ENCODE data around the gene ECI1.

The ECI1 gene

GRCh38 chr16:2251296-2252111, at the start of gene ECI1:
ECI1 (minus strand) TSS chr16:2251587; CDS start chr16:2251566, 21 bp downstream.
- in situ Hi-C loops (cut with HindIII; ENCODE audit: low sequenced_read_pairs) = no loop called here

- in situ Hi-C loops (cut with HindIII; ENCODE audit: low sequenced_read_pairs) = no loop called here
Measured at GRCh38 chr16:2299915-2300192, 48.5 kb upstream of the ECI1 start.

GRCh38 chr16:2299121-2299914, 47.9 kb upstream of the ECI1 start:
- in situ Hi-C loops (cut with HindIII; ENCODE audit: low sequenced_read_pairs) = no loop called here

- in situ Hi-C loops (cut with HindIII; ENCODE audit: low sequenced_read_pairs) = no loop called here
Measured at GRCh38 chr16:2298621-2299020, 47.2 kb upstream of the ECI1 start.

- in situ Hi-C loops (cut with HindIII; ENCODE audit: low sequenced_read_pairs) = no loop called here
Measured at GRCh38 chr16:2297506-2297860, 46.1 kb upstream of the ECI1 start.

- in situ Hi-C loops (cut with HindIII; ENCODE audit: low sequenced_read_pairs) = no loop called here
Measured at GRCh38 chr16:2296661-2297505, 45.5 kb upstream of the ECI1 start.

- in situ Hi-C loops (cut with HindIII; ENCODE audit: low sequenced_read_pairs) = no loop called here
Measured at GRCh38 chr16:2295056-2295798, 43.8 kb upstream of the ECI1 start.

GRCh38 chr16:2292221-2292620, 40.8 kb upstream of the ECI1 start:
- in situ Hi-C loops (cut with HindIII; ENCODE audit: low sequenced_read_pairs) = no loop called here

GRCh38 chr16:2289282-2289681, 37.9 kb upstream of the ECI1 start:
- in situ Hi-C loops (cut with HindIII; ENCODE audit: low sequenced_read_pairs) = no loop called here

- in situ Hi-C loops (cut with HindIII; ENCODE audit: low sequenced_read_pairs) = no loop called here
Measured at GRCh38 chr16:2288726-2289125, 37.3 kb upstream of the ECI1 start.

- in situ Hi-C loops (cut with HindIII; ENCODE audit: low sequenced_read_pairs) = no loop called here
Measured at GRCh38 chr16:2287916-2288547, 36.6 kb upstream of the ECI1 start.

GRCh38 chr16:2286550-2286949, 35.2 kb upstream of the ECI1 start:
- in situ Hi-C loops (cut with HindIII; ENCODE audit: low sequenced_read_pairs) = no loop called here

GRCh38 chr16:2285731-2286191, 34.4 kb upstream of the ECI1 start:
- in situ Hi-C loops (cut with HindIII; ENCODE audit: low sequenced_read_pairs) = no loop called here

GRCh38 chr16:2284797-2285576, 33.6 kb upstream of the ECI1 start:
- in situ Hi-C loops (cut with HindIII; ENCODE audit: low sequenced_read_pairs) = no loop called here

- in situ Hi-C loops (cut with HindIII; ENCODE audit: low sequenced_read_pairs) = no loop called here
Measured at GRCh38 chr16:2284001-2284770, 32.8 kb upstream of the ECI1 start.

- in situ Hi-C loops (cut with HindIII; ENCODE audit: low sequenced_read_pairs) = no loop called here
Measured at GRCh38 chr16:2282866-2283555, 31.6 kb upstream of the ECI1 start.

GRCh38 chr16:2282262-2282661, 30.9 kb upstream of the ECI1 start:
- in situ Hi-C loops (cut with HindIII; ENCODE audit: low sequenced_read_pairs) = no loop called here

- in situ Hi-C loops (cut with HindIII; ENCODE audit: low sequenced_read_pairs) = no loop called here
Measured at GRCh38 chr16:2280981-2281542, 29.7 kb upstream of the ECI1 start.

Data from DLD1 (cell line).